ENCODE measurements around the gene RASSF3. TPM values are rescaled to one million over a fixed set of nuclear protein-coding genes. Genes with fewer than 3 reads are reported as not detected.

The RASSF3 gene
- total and polyA plus RNA-seq, 10 of the 15 experiments (the other 5 are each of a cell fraction or from before 2014, with no cell fraction given), result 6.9 to 62.4 (median 30.3) TPM

GRCh38 chr12:64609536-64610078, 688 bp upstream of the RASSF3 start (continued):
- TF ChIP-seq RUNX3 (IDR thresholded peaks at IDR 0.05; ENCODE audit: low read length), result 0 out of 2 replicates have a peak, but pooled peaks have one; percentile 12

- FAIRE-seq, result peak; percentile 78
- ChIA-PET SMC1A (ENCODE audit: uncharacterized antibody, unreplicated experiment) (interaction anchor here (0.8 to 5.2 kb wide), 13 partner anchors 9 to 546 kb away, joined by 3 to 38 read pairs (median 4); no protein-coding TSS in a partner anchor), RAD21 (ENCODE audit: unreplicated experiment) (interaction anchor here (0.6 to 5.8 kb wide), 12 partner anchors 13 to 272 kb away, joined by 3 to 86 read pairs (median 6); no protein-coding TSS in a partner anchor), POLR2A (interaction anchor here (0.5 to 6.4 kb wide), 8 partner anchors 12 to 156 kb away, joined by 3 to 88 read pairs (median 6); no protein-coding TSS in a partner anchor), CTCF (interaction anchor here (0.8 to 1.5 kb wide), 7 partner anchors 10 to 87 kb away, joined by 3 to 7 read pairs (median 5); no protein-coding TSS in a partner anchor)
- in situ Hi-C loops (cut with MboI) (no loop called here), intact Hi-C loops (cut with micrococcal nuclease; ENCODE audit: unreplicated experiment) (loop anchor here (2.0 to 10.0 kb wide), 7 partner anchors 14 to 1444 kb away; partner anchors contain the start of genes GNS, LEMD3 and TBK1)
- H3K9ac ChIP-seq (ENCODE audit: control insufficient read depth, insufficient read depth, low read length), result peak overlapping the region; percentile 89
- H3K4me3 ChIP-seq, result peak overlapping the region; percentile 93
- no TSS peak for BruUV-seq (replicated peaks)
- peak overlapping the region; percentile 83 for H3K27ac ChIP-seq (ENCODE audit: control insufficient read depth, insufficient read depth)
- H3K9me3 ChIP-seq (replicated peaks; ENCODE audit: control insufficient read depth, insufficient read depth, low read length), result no peaks in the 10 kb centered on the region
- peaks cover 19% of the 10 kb centered on the region; the same call in 1 of the 2 replicates for H3K4me1 ChIP-seq (ENCODE audit: control insufficient read depth, insufficient read depth, low read length)
- 0 out of 4 replicates have a peak, but pooled peaks cover 0 to 3% of the 10 kb centered on the region in 2 experiments for H3K36me3 ChIP-seq (ENCODE audit: control insufficient read depth in 2 of 2, insufficient read depth in 2 of 2, low read length in 1 of 2)
- WGBS (ENCODE audit: insufficient coverage, insufficient replicate concordance, low lambda C conversion rate, missing lambda C conversion rate), result 1% methylated on average over 58 of the region's 60 CpGs
- peak overlapping the region; percentile 26 for H3K4me2 ChIP-seq (ENCODE audit: control insufficient read depth, insufficient read depth)
- no peaks in the 10 kb centered on the region for H4K20me1 ChIP-seq (ENCODE audit: control insufficient read depth, insufficient read depth)
- DNase-seq (ENCODE audit: low read depth, low spot score), result no peak
- no peaks in the 10 kb centered on the region for H3K27me3 ChIP-seq (replicated peaks in 1 of 2; ENCODE audit: control insufficient read depth in 2 of 2, insufficient read depth in 2 of 2, low read length in 1 of 2)
- ATAC-seq, result peak; percentile 74
- peak overlapping the region; percentile 55 for H2AFZ ChIP-seq (ENCODE audit: control insufficient read depth, low read depth, low read length)
- peaks cover 59% of the 10 kb centered on the region for H3K79me2 ChIP-seq (ENCODE audit: control insufficient read depth, insufficient read depth, low read length)
- no peak; the same call in 1 of the 2 replicates for TF ChIP-seq ZNF687 (IDR thresholded peaks at IDR 0.05)
- TF ChIP-seq, protein P1, sequence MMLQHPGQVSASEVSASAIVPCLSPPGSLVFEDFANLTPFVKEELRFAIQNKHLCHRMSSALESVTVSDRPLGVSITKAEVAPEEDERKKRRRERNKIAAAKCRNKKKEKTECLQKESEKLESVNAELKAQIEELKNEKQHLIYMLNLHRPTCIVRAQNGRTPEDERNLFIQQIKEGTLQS (IDR thresholded peaks at IDR 0.05; ENCODE audit: borderline replicate concordance, extremely low read depth, low read depth, low read length), result no peak
- no peak for TF ChIP-seq BCL11A (IDR thresholded peaks at IDR 0.05; ENCODE audit: low read depth, low read length)
- 0 out of 2 replicates have a peak, but pooled peaks have one; percentile 58 for TF ChIP-seq CBX5 (IDR thresholded peaks at IDR 0.05; ENCODE audit: low read depth)
- no peak for TF ChIP-seq NRF1 (conservative IDR thresholded peaks at IDR 0.05; ENCODE audit: low read depth, low read length)
- TF ChIP-seq SIX5 (IDR thresholded peaks at IDR 0.05; ENCODE audit: low read depth, low read length, severe bottlenecking), result no peak
- no peak for TF ChIP-seq BMI1 (IDR thresholded peaks at IDR 0.05; ENCODE audit: borderline replicate concordance)
- no peak for TF ChIP-seq ZBED1 (IDR thresholded peaks at IDR 0.05; ENCODE audit: borderline replicate concordance)
- peak; percentile 56 for TF ChIP-seq IKZF1 (conservative IDR thresholded peaks at IDR 0.05)
- TF ChIP-seq CEBPB (IDR thresholded peaks at IDR 0.05; ENCODE audit: borderline replicate concordance in 1 of 2, low read depth in 2 of 2, low read length in 2 of 2), result no peak
- peak; percentile 12; the same call in 1 of the 2 replicates for TF ChIP-seq NR2C1 (IDR thresholded peaks at IDR 0.05)
- TF ChIP-seq RAD21 (IDR thresholded peaks at IDR 0.05; ENCODE audit: insufficient read depth, low read depth, low read length), result no peak
- no peak for TF ChIP-seq CTCF (IDR thresholded peaks at IDR 0.05 in 2 of 3, conservative IDR thresholded peaks at IDR 0.05 in 1 of 3; ENCODE audit: control insufficient read depth in 2 of 3, extremely low read depth in 1 of 3, insufficient read depth in 1 of 3, low read depth in 3 of 3, low read length in 3 of 3)
Observed at GRCh38 chr12:64610660-64611340, 505 bp downstream of the RASSF3 start.
